Measurements from ENCODE around the gene DEFB110.

Gene DEFB110

GRCh38 chr6:49969605-49970004 lies 52.2 kb downstream of the DEFB110 start, which contains the start of gene DEFB113:
Gene DEFB113, minus strand, starts transcription at chr6:49969625. Its CDS starts 0 bp downstream, at chr6:49969625.
- TF ChIP-seq SIN3A (IDR thresholded peaks at IDR 0.05; ENCODE audit: borderline replicate concordance, insufficient read depth, low read length): no peak
- no peak for TF ChIP-seq TAF1 (IDR thresholded peaks at IDR 0.05; ENCODE audit: borderline replicate concordance, insufficient read depth, low read length)
- TF ChIP-seq REST (IDR thresholded peaks at IDR 0.05; ENCODE audit: insufficient read depth in 1 of 2, low read depth in 2 of 2, low read length in 2 of 2): no peak
- TF ChIP-seq POLR2AphosphoS5 (IDR thresholded peaks at IDR 0.05; ENCODE audit: low read depth, low read length): no peak
- no peak for TF ChIP-seq FOXP2 (optimal IDR thresholded peaks at IDR 0.05; ENCODE audit: borderline replicate concordance, extremely low read depth, extremely low read length, insufficient read depth)
